ENCODE results near the gene LPP. TPM values are rescaled to one million over a fixed set of nuclear protein-coding genes. Genes with fewer than 3 reads are reported as not detected.

Gene LPP
- total RNA-seq, 4 donors from 2014 or later: 183 to 293 (median 242) TPM

- peaks cover 0 to 9% (median 0%) of the 10 kb centered on the region in 3 donors for H3K36me3 ChIP-seq
- peak overlapping the region in 1 of 4 donors; percentile 9 for H3K27ac ChIP-seq
- H3K27me3 ChIP-seq: no peaks in the 10 kb centered on the region
- H3K9me3 ChIP-seq: no peaks in the 10 kb centered on the region
- H3K4me1 ChIP-seq: peaks cover 0 to 24% (median 9%) of the 10 kb centered on the region in 4 donors
- H3K4me3 ChIP-seq: no peak overlapping the region
- TF ChIP-seq CTCF (IDR thresholded peaks at IDR 0.05): no peak
- no peak for TF ChIP-seq POLR2A (IDR thresholded peaks at IDR 0.05)
- no peak for TF ChIP-seq EP300 (IDR thresholded peaks at IDR 0.05)
- 74 to 75% methylated on average over 5 of the region's 5 CpGs for WGBS, 2 donors
- DNase-seq (ENCODE audit: low spot score in 2 of 2): no peak
These were observed 708.1 kb downstream of the LPP start for GRCh38 chr3:188861842-188862744.

DNA sequence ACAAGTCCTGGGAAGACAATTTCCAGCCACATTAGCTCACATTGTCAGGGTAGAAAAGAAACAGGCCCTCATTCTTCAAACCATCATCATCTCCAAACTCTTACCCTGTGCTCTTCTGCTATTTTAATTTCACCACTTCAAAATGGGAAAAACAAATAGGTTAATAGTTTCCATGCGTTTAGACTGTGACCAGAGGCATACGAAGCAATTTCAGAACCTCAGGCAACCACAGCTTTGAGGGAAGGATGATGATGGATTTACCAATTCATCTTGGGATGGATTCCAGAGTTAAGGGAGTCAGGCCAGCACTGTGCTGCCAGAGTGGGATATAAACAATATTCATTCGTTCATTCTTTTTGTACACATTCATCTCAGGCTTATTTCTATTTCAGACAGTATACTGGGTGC, 710.0 kb downstream of the LPP start:
- WGBS, 2 donors: 37 to 53% methylated on average over 3 of the region's 3 CpGs
- Histone ChIP-seq H3K27ac (peak overlapping the region in 1 of 4 donors; percentile 44), H3K36me3 (peaks cover 0 to 9% (median 0%) of the 10 kb centered on the region in 3 donors), H3K9me3 (no peaks in the 10 kb centered on the region), H3K4me1 (peaks cover 0 to 24% (median 9%) of the 10 kb centered on the region in 4 donors), H3K27me3 (no peaks in the 10 kb centered on the region), H3K4me3 (no peak overlapping the region)
- DNase-seq (ENCODE audit: low spot score in 2 of 2): no peak
- TF ChIP-seq POLR2A (IDR thresholded peaks at IDR 0.05) (no peak), CTCF (IDR thresholded peaks at IDR 0.05) (no peak), EP300 (IDR thresholded peaks at IDR 0.05) (no peak)

DNA sequence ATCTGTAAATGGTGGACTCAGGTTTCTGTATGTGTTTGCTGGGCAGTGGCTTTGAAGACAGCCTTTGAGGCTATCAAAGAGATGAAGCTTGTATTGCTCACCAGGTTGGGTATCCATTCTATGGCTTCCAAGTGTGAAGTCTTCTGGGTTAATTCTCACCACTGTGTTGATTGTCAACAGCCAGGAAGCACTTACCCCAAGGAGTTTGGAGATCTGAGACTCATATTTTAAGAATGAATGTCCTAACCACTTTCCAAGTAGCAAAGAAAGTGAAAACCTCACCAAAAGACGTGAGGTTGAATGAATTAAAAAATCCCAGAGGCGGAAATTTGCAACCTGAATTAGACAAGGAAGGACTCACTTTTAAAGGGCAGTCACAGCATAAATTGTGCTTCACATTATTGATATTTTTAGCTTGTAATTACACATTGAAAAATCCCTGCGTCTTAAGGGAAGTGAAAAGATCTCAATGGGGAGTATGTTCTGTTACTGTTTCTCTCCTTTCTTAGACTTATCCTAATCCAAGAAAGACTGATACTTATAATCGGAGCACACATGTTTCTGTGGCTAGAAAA, 713.8 kb downstream of the LPP start:
- Histone ChIP-seq H3K4me3 (no peak overlapping the region), H3K36me3 (peaks cover 0 to 13% (median 0%) of the 10 kb centered on the region in 3 donors), H3K27me3 (no peaks in the 10 kb centered on the region), H3K27ac (no peak overlapping the region), H3K4me1 (peaks cover 0 to 14% (median 9%) of the 10 kb centered on the region in 4 donors), H3K9me3 (no peaks in the 10 kb centered on the region)
- no peak for TF ChIP-seq POLR2A (IDR thresholded peaks at IDR 0.05)
- no peak for TF ChIP-seq CTCF (IDR thresholded peaks at IDR 0.05)
- TF ChIP-seq EP300 (IDR thresholded peaks at IDR 0.05): no peak
- DNase-seq (ENCODE audit: low spot score in 2 of 2): no peak
- WGBS, 2 donors: 78 to 80% methylated on average over 4 of the region's 4 CpGs

GRCh38 chr3:188868803-188869202, 714.8 kb downstream of the LPP start:
- TF ChIP-seq POLR2A (IDR thresholded peaks at IDR 0.05): no peak
- no peak for TF ChIP-seq CTCF (IDR thresholded peaks at IDR 0.05)
- TF ChIP-seq EP300 (IDR thresholded peaks at IDR 0.05): no peak
- DNase-seq (ENCODE audit: low spot score in 2 of 2): no peak
- no peak overlapping the region for H3K27ac ChIP-seq
- no peaks in the 10 kb centered on the region for H3K9me3 ChIP-seq
- WGBS, 2 donors: 87 to 89% methylated on average over 1 of the region's 1 CpG
- H3K36me3 ChIP-seq: peaks cover 0 to 23% (median 0%) of the 10 kb centered on the region in 3 donors
- H3K4me3 ChIP-seq: no peak overlapping the region
- peaks cover 0 to 8% (median 3%) of the 10 kb centered on the region in 4 donors for H3K4me1 ChIP-seq
- H3K27me3 ChIP-seq: no peaks in the 10 kb centered on the region

GRCh38 chr3:188869628-188870027, 715.7 kb downstream of the LPP start:
- Histone ChIP-seq H3K4me3 (no peak overlapping the region), H3K36me3 (peaks cover 0 to 31% (median 0%) of the 10 kb centered on the region in 3 donors), H3K27me3 (no peaks in the 10 kb centered on the region), H3K27ac (no peak overlapping the region), H3K4me1 (peaks cover 0 to under 1% (median 0%) of the 10 kb centered on the region in 4 donors), H3K9me3 (no peaks in the 10 kb centered on the region)
- 94 to 96% methylated on average over 3 of the region's 3 CpGs for WGBS, 2 donors
- TF ChIP-seq CTCF (IDR thresholded peaks at IDR 0.05) (no peak), EP300 (IDR thresholded peaks at IDR 0.05) (no peak), POLR2A (IDR thresholded peaks at IDR 0.05) (no peak)
- DNase-seq (ENCODE audit: low spot score in 2 of 2): no peak

Measured in tibial nerve (tissue), 4 donors.